HG02678 (cell line): ENCODE measurements around the gene HERC6.
"Not testable (repeated sequence)": the region's sequence is repeated elsewhere in the genome, so short reads cannot be mapped to it uniquely, and the experiment has no call there.

Experiments used
- ATAC-seq: cut with Tn5 transposase; IDR thresholded peaks from one replicate; pipeline ENCODE4 v1.9.1; 2021; ENCODE audit warnings: mild to moderate bottlenecking, moderate library complexity; ENCODE audit not compliant: unreplicated experiment

Gene HERC6

DNA sequence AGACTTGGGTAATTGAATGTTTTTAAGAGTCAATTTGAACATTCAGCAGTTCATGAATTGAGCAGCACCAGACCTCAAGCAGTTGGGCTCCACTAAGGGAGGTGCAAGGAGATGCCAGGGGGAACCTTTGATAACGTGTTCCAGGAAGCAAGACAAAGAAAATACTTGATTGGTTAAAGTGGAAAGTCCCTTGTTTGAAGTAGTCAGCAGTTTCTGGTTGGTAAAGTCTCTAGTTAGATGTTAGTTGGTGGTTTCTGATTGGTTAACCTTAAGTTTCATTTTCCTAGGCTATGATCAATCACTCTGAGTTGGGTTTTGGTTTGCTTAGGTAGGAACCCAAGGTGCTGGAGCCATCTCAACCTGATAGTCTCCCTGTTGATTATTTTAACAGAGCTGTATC, 4.0 kb downstream of the HERC6 start:
- peak; percentile 48 for ATAC-seq

GRCh38 chr4:88390128-88390527, 11.5 kb downstream of the HERC6 start:
- no peak for ATAC-seq

- no peak for ATAC-seq
Measured at GRCh38 chr4:88391703-88392102, 13.1 kb downstream of the HERC6 start.

DNA sequence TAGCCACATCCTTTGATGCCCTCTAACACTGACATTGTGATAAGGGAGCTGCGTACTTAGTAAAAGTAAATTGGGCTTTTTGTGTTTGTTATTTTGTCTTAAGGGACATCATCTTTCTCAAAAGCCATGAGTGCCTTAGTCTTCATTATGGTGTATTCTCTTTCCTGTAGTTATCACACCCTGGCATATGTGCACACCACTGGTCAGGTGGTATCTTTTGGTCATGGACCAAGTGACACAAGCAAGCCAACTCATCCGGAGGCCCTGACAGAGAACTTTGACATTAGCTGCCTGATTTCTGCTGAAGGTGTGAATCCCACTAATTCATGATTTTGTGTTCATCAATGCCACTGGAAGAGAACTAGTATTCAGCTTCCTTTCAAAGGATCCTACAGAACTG, 18.0 kb downstream of the HERC6 start:
- no peak for ATAC-seq

GRCh38 chr4:88398381-88398780, 19.7 kb downstream of the HERC6 start:
- ATAC-seq = no peak

GRCh38 chr4:88409206-88409605, 30.6 kb downstream of the HERC6 start:
- no peak for ATAC-seq

DNA sequence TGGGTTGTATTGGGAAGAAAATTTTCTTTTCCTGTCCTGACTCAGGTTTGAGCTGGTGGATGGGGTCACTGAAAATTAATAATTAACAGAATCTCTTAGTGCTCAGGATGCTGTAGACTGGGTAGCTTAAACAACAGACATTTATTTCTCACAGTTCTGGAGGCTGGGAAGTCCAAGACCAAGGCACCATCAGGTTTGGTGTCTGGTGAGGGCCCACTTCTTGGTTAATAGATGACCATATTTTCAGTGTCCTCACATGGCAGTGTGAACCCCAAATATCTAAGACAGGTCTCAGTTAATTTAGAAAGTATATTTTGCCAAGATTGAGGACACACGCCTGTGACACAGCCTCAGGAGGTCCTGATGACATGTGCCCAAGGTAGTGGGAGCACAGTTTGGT, 31.1 kb downstream of the HERC6 start:
- no peak for ATAC-seq

DNA sequence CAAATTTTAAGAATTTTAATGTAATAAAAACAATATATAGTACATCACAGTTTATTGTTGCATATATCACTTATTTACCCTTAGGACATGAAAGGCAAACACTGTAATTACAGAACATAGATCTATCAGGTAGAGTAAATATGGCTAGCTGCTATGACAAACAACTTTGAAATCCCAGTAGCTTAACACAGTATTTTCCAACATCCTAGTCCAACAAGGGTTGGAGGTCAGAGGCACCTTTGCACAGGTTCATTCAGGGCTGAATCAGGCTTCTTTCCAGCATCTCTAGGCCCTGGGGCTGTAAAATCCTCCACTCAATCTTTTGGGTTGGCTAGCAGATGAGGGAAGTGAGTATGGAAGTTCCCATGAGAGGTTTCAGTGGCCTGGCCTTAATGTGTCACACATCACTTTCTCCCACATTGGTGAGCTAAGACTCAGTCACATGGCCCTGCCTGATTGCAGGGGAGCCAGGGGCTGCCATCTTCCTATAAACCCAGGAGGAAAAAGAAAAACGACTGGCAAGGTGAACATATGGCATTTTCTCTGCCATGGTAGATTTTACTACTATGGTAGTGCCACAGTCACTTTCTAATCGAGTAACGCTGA, 32.9 kb downstream of the HERC6 start:
- no peak for ATAC-seq

DNA sequence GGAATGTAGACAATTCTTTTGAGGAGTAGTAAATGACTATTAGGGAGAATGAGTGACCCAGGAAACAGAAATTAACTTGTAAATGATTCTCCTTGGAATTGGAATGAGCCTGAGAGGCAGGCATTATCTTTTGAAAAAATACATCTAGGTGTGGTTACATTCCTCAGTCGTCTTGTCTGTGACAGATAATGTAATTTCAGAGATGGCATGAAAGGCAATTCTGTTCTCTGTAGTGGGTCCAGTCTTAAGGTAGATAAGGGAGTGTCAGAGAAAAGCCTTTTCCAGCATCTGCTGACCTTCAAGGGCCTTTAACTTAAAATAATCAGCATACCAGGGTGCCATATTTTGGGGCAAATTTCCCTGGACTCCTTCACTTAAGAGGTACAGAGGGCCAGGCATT, 35.1 kb downstream of the HERC6 start:
- ATAC-seq = no peak

- ATAC-seq = no peak
Measured at GRCh38 chr4:88414755-88415154, 36.1 kb downstream of the HERC6 start.

DNA sequence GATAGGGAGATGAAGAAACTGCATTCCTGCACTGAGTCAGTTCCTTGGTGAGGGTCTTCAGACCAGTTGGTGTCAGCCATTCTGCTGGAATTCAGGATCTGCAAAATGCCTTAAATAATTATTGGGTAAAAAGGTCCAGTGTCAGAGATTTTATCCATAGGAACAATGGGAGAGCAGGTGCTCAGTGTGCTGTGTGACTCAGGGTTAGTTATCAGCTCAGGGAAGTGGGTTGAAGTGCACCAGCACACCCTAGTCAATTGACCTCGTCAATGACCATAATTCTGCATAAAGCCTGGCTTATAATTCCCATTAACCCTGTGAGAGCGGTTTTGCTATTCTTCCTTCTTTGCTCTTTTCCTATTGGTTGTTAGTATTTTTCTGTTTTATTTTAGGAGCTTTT, 37.3 kb downstream of the HERC6 start:
- no peak for ATAC-seq

DNA sequence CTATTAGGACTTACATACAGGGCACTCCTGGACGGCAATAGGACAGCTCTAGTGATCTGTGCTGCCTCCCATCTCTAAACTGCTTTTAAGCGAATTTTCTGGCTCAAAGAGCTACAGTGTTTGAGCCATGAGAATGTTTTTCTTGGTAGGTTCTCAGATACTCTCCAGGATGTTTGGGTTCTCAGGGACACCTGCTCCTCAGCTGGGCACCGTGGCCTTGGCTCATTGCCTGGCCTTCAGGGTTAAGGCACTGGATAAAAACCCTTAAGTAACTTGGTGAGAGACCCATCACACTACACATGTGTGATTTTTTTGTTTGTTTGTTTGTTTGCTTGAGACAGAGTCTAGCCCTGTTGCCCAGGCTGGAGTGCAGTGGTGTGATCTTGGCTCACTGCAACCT, 39.8 kb downstream of the HERC6 start:
- no peak for ATAC-seq

- ATAC-seq = peak; percentile 76
Measured at GRCh38 chr4:88419874-88420273, 41.2 kb downstream of the HERC6 start.

- no peak for ATAC-seq
Measured at GRCh38 chr4:88420844-88421243, 42.2 kb downstream of the HERC6 start.

DNA sequence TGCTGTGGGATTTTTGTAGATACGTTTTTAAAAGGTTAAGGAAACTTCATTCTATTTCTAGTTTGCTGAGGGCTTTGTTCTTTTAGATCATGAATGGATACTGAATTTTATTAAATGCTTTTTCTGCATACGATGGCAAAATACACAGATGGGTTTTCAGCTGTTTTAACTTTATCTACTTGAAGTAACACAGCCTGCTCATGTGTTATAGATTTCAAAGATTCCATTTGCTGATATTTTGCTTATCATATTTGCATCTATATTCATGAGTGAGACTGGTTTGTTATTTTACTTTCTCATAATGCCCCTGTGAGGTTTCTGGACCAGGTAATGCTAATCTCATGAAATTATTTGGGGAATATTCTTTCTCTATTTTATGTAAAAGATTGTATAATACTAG, 43.8 kb downstream of the HERC6 start:
- no peak for ATAC-seq

- ATAC-seq = no peak
Measured at GRCh38 chr4:88429401-88429800, 50.7 kb downstream of the HERC6 start.

DNA sequence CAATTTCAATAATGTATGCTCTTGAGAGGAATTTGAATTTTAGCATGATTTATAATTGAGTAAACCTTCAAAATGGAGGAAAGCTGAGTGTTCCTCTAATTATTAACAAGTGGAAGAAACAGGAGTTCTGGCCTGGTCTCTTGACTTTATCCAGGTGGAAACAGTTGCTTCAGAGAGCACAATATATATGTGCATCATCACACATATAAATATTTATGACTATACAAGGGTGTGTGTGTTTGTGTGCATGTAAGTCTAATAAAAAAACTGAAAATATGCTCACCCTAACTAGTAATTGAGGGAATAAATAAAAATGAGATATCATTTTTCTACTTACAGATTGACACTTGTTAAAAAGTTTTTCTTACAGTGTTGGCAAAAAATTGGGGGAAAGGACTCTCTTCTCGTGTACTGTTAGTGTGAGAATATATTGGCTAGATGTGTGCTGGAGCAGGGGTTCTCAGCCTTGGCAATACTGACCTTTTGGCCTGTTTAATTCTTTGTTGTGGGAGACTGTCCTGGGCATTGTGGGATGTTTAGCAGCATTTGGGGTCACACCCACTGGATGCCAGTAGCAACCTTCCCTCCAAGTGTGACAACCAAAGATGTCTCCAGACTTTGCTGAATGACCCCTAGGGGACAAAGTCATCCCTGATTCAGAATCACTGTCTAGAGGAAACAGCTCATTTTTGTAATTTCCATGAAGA, 57.5 kb downstream of the HERC6 start:
- ATAC-seq = no peak

- ATAC-seq = not testable (repeated sequence)
Measured at GRCh38 chr4:88437873-88438272, 59.2 kb downstream of the HERC6 start.

- ATAC-seq = no peak
Measured at GRCh38 chr4:88439161-88439760, 60.6 kb downstream of the HERC6 start.

GRCh38 chr4:88440146-88440545, 61.5 kb downstream of the HERC6 start:
- no peak for ATAC-seq

- ATAC-seq = no peak
Measured at GRCh38 chr4:88441696-88442095, 63.0 kb downstream of the HERC6 start.

- no peak for ATAC-seq
Measured at GRCh38 chr4:88442689-88443191, 64.1 kb downstream of the HERC6 start.
